H1 (cell line): ENCODE data around the gene LTB4R. TPM values are rescaled to one million over a fixed set of nuclear protein-coding genes. Genes with fewer than 3 reads are reported as not detected.

Source experiments
- CTCF ChIA-PET: fragments of 300-600 bp; sonication (Branson Sonifier 250); formaldehyde crosslinking; loops from one replicate; lab custom pipeline; 2021; ENCODE audit not compliant: partially characterized antibody; lab: Charles Lee
- POLR2A ChIA-PET: fragments of 300-600 bp; sonication (Branson Sonifier 250); formaldehyde crosslinking; loops from one replicate; lab custom pipeline; 2021; ENCODE audit warnings: inconsistent platforms; ENCODE audit not compliant: partially characterized antibody; lab: Charles Lee
- DNase-seq, 2 experiments: peaks; one replicate each; pipeline versions ENCODE4 v3.0.0 to v3.0.0-alpha.2; 2010 to 2022; ENCODE audit warnings: low spot score in 2 of 2, low read depth in 1 of 2, mixed read lengths in 1 of 2
- FAIRE-seq: peaks from 2 replicates; lab custom pipeline; 2011; peaks lifted over from hg19 to GRCh38; lab: Jason Lieb, UNC
- H2AFZ ChIP-seq: 2 replicates; pipeline ENCODE4 v1.8.1; 2012; ENCODE audit warnings: low read length, inconsistent platforms
- H2AK5ac ChIP-seq: 2 replicates; pipeline ENCODE4 v1.6.1; 2013; ENCODE audit warnings: low read depth, low read length
- H2BK120ac ChIP-seq: replicated peaks from 2 replicates; pipeline ENCODE3; 2013; ENCODE audit warnings: low read depth, low read length, inconsistent platforms
- H2BK12ac ChIP-seq: 2 replicates; pipeline ENCODE4 v1.6.1; 2013; ENCODE audit warnings: low read depth, low read length
- H2BK15ac ChIP-seq: 2 replicates; pipeline ENCODE4 v1.6.1; 2013; ENCODE audit warnings: low read length
- H2BK20ac ChIP-seq: 2 replicates; pipeline ENCODE4 v1.6.1; 2013; ENCODE audit warnings: low read length
- H2BK5ac ChIP-seq: 2 replicates; pipeline ENCODE4 v1.6.1; 2013; ENCODE audit warnings: low read depth, low read length
- H3K14ac ChIP-seq: 2 replicates; pipeline ENCODE4 v1.6.1; 2013; ENCODE audit warnings: inconsistent platforms; ENCODE audit not compliant: insufficient read length
- H3K18ac ChIP-seq: 2 replicates; pipeline ENCODE4 v1.6.1; 2013; ENCODE audit warnings: low read length; ENCODE audit errors: extremely low read depth
- H3K23ac ChIP-seq: 2 replicates; pipeline ENCODE4 v1.6.1; 2013; ENCODE audit warnings: inconsistent platforms; ENCODE audit not compliant: insufficient read length
- H3K23me2 ChIP-seq: 2 replicates; pipeline ENCODE4 v1.6.1; 2013; ENCODE audit warnings: low read depth, low read length
- H3K27ac ChIP-seq: 2 replicates; pipeline ENCODE4 v1.6.1; 2011; ENCODE audit warnings: low read depth, low read length, inconsistent platforms
- H3K27me3 ChIP-seq, 4 experiments: replicated peaks in 1 of 4; 1 replicate in 1 of 4; 2 replicates in 3 of 4; pipeline versions ENCODE4 v1.6.1 to v1.8.1; 2011 to 2013; ENCODE audit warnings: low read length in 3 of 4, mild to moderate bottlenecking in 3 of 4, inconsistent platforms in 2 of 4, mixed read lengths in 2 of 4, moderate library complexity in 1 of 4; ENCODE audit not compliant: control insufficient read depth in 3 of 4, insufficient read depth in 3 of 4; ENCODE audit errors: extremely low read depth in 1 of 4
- H3K36me3 ChIP-seq, 4 experiments: 2 replicates each; pipeline versions ENCODE4 v1.6.1 to v1.8.1; 2011 to 2013; ENCODE audit warnings: mild to moderate bottlenecking in 4 of 4, low read length in 3 of 4, moderate library complexity in 2 of 4, control low read depth in 1 of 4, inconsistent platforms in 1 of 4; ENCODE audit not compliant: insufficient read depth in 4 of 4, control insufficient read depth in 2 of 4
- H3K4ac ChIP-seq: replicated peaks from 2 replicates; pipeline ENCODE3; 2013; ENCODE audit warnings: low read length, low read depth, mixed read lengths, inconsistent platforms; ENCODE audit not compliant: insufficient read length
- H3K4me1 ChIP-seq, 4 experiments: replicated peaks in 1 of 4; 1 replicate in 1 of 4; 2 replicates in 3 of 4; pipeline versions ENCODE4 v1.6.1 to v1.8.1; 2011 to 2013; ENCODE audit warnings: low read length in 3 of 4, inconsistent platforms in 2 of 4, mixed read lengths in 1 of 4; ENCODE audit not compliant: insufficient read depth in 4 of 4, control insufficient read depth in 3 of 4
- H3K4me2 ChIP-seq, 2 experiments: 2 replicates each; pipeline versions ENCODE4 v1.6.1 to v1.8.1; 2011 to 2013; ENCODE audit warnings: low read depth in 2 of 2, low read length in 2 of 2, control low read depth in 1 of 2, inconsistent platforms in 1 of 2, mild to moderate bottlenecking in 1 of 2; ENCODE audit not compliant: insufficient read depth in 1 of 2
- H3K4me3 ChIP-seq, 4 experiments: fragments of 200-600, 300-600 bp in 1 of 4; sonication (generic), shearing (Covaris generic), sonication (Bioruptor Twin) in 1 of 4; 2 replicates each; pipeline versions ENCODE4 v1.5.1 to v1.8.1; 2011 to 2016; ENCODE audit warnings: low read length in 4 of 4, low read depth in 3 of 4, control low read depth in 2 of 4, inconsistent platforms in 2 of 4, mild to moderate bottlenecking in 2 of 4, mixed read lengths in 1 of 4, moderate library complexity in 1 of 4; ENCODE audit not compliant: insufficient read depth in 2 of 4; ENCODE audit errors: extremely low read depth in 1 of 4
- H3K56ac ChIP-seq: replicated peaks from 2 replicates; pipeline ENCODE3; 2013; ENCODE audit warnings: low read depth, mild to moderate bottlenecking, mixed read lengths, low read length, inconsistent platforms; ENCODE audit not compliant: insufficient read length
- H3K79me1 ChIP-seq: 2 replicates; pipeline ENCODE4 v1.6.1; 2013; ENCODE audit warnings: low read depth, low read length, control low read depth
- H3K79me2 ChIP-seq, 2 experiments: 2 replicates each; pipeline versions ENCODE4 v1.6.1 to v1.8.1; 2012 to 2013; ENCODE audit warnings: low read length in 2 of 2, mild to moderate bottlenecking in 2 of 2, inconsistent platforms in 1 of 2; ENCODE audit not compliant: insufficient read depth in 2 of 2, control insufficient read depth in 1 of 2
- H3K9ac ChIP-seq, 4 experiments: replicated peaks in 1 of 4; 1 replicate in 1 of 4; 2 replicates in 3 of 4; pipeline versions ENCODE4 v1.6.1 to v1.8.1; 2011 to 2013; ENCODE audit warnings: low read depth in 3 of 4, low read length in 3 of 4, control low read depth in 2 of 4, mild to moderate bottlenecking in 2 of 4, moderate library complexity in 2 of 4, inconsistent platforms in 1 of 4; ENCODE audit errors: extremely low read depth in 1 of 4
- H3K9me3 ChIP-seq, 2 experiments: 2 replicates each; pipeline versions ENCODE4 v1.6.1 to v1.8.1; 2012 to 2013; ENCODE audit warnings: mild to moderate bottlenecking in 2 of 2, moderate library complexity in 2 of 2, control low read depth in 1 of 2, inconsistent platforms in 1 of 2, low read depth in 1 of 2, low read length in 1 of 2, mixed read lengths in 1 of 2; ENCODE audit not compliant: insufficient read depth in 2 of 2
- H4K20me1 ChIP-seq, 2 experiments: replicated peaks in 1 of 2; 2 replicates each; pipeline versions ENCODE3 to v1.8.1; 2011 to 2013; ENCODE audit warnings: inconsistent platforms in 2 of 2, low read length in 2 of 2, mild to moderate bottlenecking in 1 of 2; ENCODE audit not compliant: insufficient read depth in 2 of 2, control insufficient read depth in 1 of 2
- H4K5ac ChIP-seq: 2 replicates; pipeline ENCODE4 v1.6.1; 2013; ENCODE audit warnings: low read length, low read depth, mixed read lengths, inconsistent platforms; ENCODE audit not compliant: insufficient read length
- H4K8ac ChIP-seq: 2 replicates; pipeline ENCODE4 v1.8.0; 2013; ENCODE audit warnings: mild to moderate bottlenecking, moderate library complexity, low read length, inconsistent platforms; ENCODE audit not compliant: insufficient read depth; ENCODE audit errors: extremely low read depth
- H4K91ac ChIP-seq: replicated peaks from 2 replicates; pipeline ENCODE3; 2013; ENCODE audit warnings: low read length, mixed read lengths, inconsistent platforms; ENCODE audit not compliant: insufficient read length
- BCL11A ChIP-seq, 2 experiments: IDR thresholded peaks; one replicate each; pipeline ENCODE4 v1.6.1; 2011; ENCODE audit warnings: low read depth in 2 of 2, low read length in 2 of 2, mild to moderate bottlenecking in 2 of 2
- CEBPB ChIP-seq: IDR thresholded peaks from 2 replicates; pipeline ENCODE4 v1.6.1; 2012; ENCODE audit warnings: low read depth, low read length
- EP300 ChIP-seq, 2 experiments: IDR thresholded peaks; 1 replicate in 1 of 2; 2 replicates in 1 of 2; pipeline ENCODE4 v1.6.1; 2011 to 2012; ENCODE audit warnings: low read depth in 2 of 2, low read length in 2 of 2, mild to moderate bottlenecking in 2 of 2, borderline replicate concordance in 1 of 2, inconsistent platforms in 1 of 2, moderate library complexity in 1 of 2
- GTF2F1 ChIP-seq: IDR thresholded peaks from 2 replicates; pipeline ENCODE4 v1.6.1; 2012; ENCODE audit warnings: low read depth, low read length, improper control_type of control experiment, borderline replicate concordance
- JUN ChIP-seq: IDR thresholded peaks from 2 replicates; pipeline ENCODE4 v1.6.1; 2011; ENCODE audit warnings: low read depth, mild to moderate bottlenecking, improper control_type of control experiment, low read length
- KDM4A ChIP-seq: IDR thresholded peaks from one replicate; pipeline ENCODE4 v1.7.1; 2012; ENCODE audit warnings: low read depth, mild to moderate bottlenecking, moderate library complexity, low read length, inconsistent platforms; ENCODE audit not compliant: severe bottlenecking
- POLR2A ChIP-seq, 2 experiments: IDR thresholded peaks; 1 replicate in 1 of 2; 2 replicates in 1 of 2; pipeline ENCODE4 v1.6.1; 2011; ENCODE audit warnings: low read depth in 2 of 2, low read length in 2 of 2, mild to moderate bottlenecking in 2 of 2; ENCODE audit errors: control extremely low read depth in 1 of 2
- POLR2AphosphoS5 ChIP-seq: IDR thresholded peaks from 2 replicates; pipeline ENCODE4 v1.6.1; 2011; ENCODE audit warnings: low read depth, low read length
- SIRT6 ChIP-seq: IDR thresholded peaks from one replicate; pipeline ENCODE4 v1.7.1; 2012; ENCODE audit warnings: low read length, inconsistent platforms
- SP2 ChIP-seq: IDR thresholded peaks from 2 replicates; pipeline ENCODE4 v1.6.1; 2012; ENCODE audit warnings: mild to moderate bottlenecking, low read length, inconsistent platforms
- SP4 ChIP-seq: IDR thresholded peaks from 2 replicates; pipeline ENCODE4 v1.6.1; 2012; ENCODE audit warnings: low read length, inconsistent platforms
- WGBS, 2 experiments: shearing (Covaris generic) in 1 of 2; methylation state at CpG; one replicate each; pipeline versions ENCODE4 v1.1.6 to v1.1.7; 2013 to 2015; ENCODE audit warnings: low lambda C conversion rate in 2 of 2, mixed read lengths in 2 of 2, inconsistent platforms in 1 of 2, low coverage in 1 of 2, missing lambda C conversion rate in 1 of 2; ENCODE audit not compliant: insufficient replicate concordance in 2 of 2, insufficient coverage in 1 of 2, insufficient read length in 1 of 2; ENCODE audit errors: extremely low coverage in 1 of 2, missing lambda C conversion rate in 1 of 2; 5-methylcytosine and 5-hydroxymethylcytosine counted together
- polyA plus RNA-seq, 7 experiments: library from polyadenylated mRNA; depleted of rRNA in 3 of 7; stranded (reverse) in 5 of 7; unstranded in 2 of 7; fragments of >200 nt in 5 of 7; fragments of 200-250 nt in 2 of 7; gene quantifications; 1 replicate in 5 of 7; 2 replicates in 1 of 7; 4 replicates in 1 of 7; pipeline versions ENCODE4 v1.2.1 to v1.2.3, GENCODE V29; 2011 to 2013; ENCODE audit warnings: missing spikeins in 2 of 7, mixed read lengths in 2 of 7
- total RNA-seq: library from RNA; stranded (reverse); fragmentation: NEBNext Ultra II Directional; extraction: Animal tissue kit (Norgen Biotek cat#: 25700); gene quantifications from 2 replicates; pipeline ENCODE4 v1.2.1, GENCODE V29; 2021
- TF ChIP-seq, protein P1 (sequence below): IDR thresholded peaks from 2 replicates; pipeline ENCODE4 v1.6.1; 2011; ENCODE audit warnings: low read length, improper control_type of control experiment

LTB4R gene
- total and polyA plus RNA-seq, 2 of the 8 experiments (the other 6 are each of a cell fraction or from before 2014, with no cell fraction given) = 4.1 to 6.7 TPM

- Histone ChIP-seq H4K20me1 (peaks cover 0 to 2% of the 10 kb centered on the region in 2 experiments), H2BK15ac (no peak overlapping the region), H3K9me3 (no peaks in the 10 kb centered on the region), H3K79me1 (no peaks in the 10 kb centered on the region), H3K27ac (no peak overlapping the region), H3K23me2 (peaks cover 26% of the 10 kb centered on the region), H3K18ac (no peak overlapping the region), H3K79me2 (no peaks in the 10 kb centered on the region), H2AK5ac (no peak overlapping the region; the same call in 1 of the 2 replicates), H3K4me1 (peaks cover 0 to 20% (median 7%) of the 10 kb centered on the region in 4 experiments; a peak in 5 of 7 replicates), H4K8ac (no peak overlapping the region), H2BK12ac (no peak overlapping the region), H2AFZ (no peak overlapping the region), H2BK20ac (no peak overlapping the region), H3K4me2 (no peak overlapping the region), H3K9ac (no peak overlapping the region), H3K4ac (no peak overlapping the region), H2BK120ac (no peak overlapping the region), H3K23ac (no peak overlapping the region), H3K4me3 (no peak overlapping the region), H3K27me3 (peaks cover 69 to 96% (median 91%) of the 10 kb centered on the region in 4 experiments), H3K14ac (no peak overlapping the region), H4K91ac (no peak overlapping the region), H2BK5ac (no peak overlapping the region), H4K5ac (no peak overlapping the region), H3K36me3 (no peaks in the 10 kb centered on the region), H3K56ac (no peak overlapping the region)
- DNase-seq = no peak
- ChIA-PET CTCF (interaction anchor here (0.8 to 27.8 kb wide), 10 partner anchors 8 to 90 kb away, joined by 3 to 664 read pairs (median 5); partner anchors contain the start of genes CBLN3, KHNYN and NFATC4), POLR2A (no interaction called here)
- no peak for FAIRE-seq
- 80% methylated on average over 6 of the region's 7 CpGs; no CpG with 5 or more reads in 1 of the 2 experiments for WGBS, 2 experiments
- TF ChIP-seq GTF2F1 (no peak), CEBPB (no peak), SIRT6 (no peak), SP4 (no peak), POLR2A (IDR thresholded peaks at IDR 0.05; ENCODE audit: control extremely low read depth in 1 of 2, low read depth in 2 of 2, low read length in 2 of 2) (no peak), KDM4A (no peak), BCL11A (IDR thresholded peaks at IDR 0.05; ENCODE audit: low read depth in 2 of 2, low read length in 2 of 2) (no peak), EP300 (IDR thresholded peaks at IDR 0.05; ENCODE audit: borderline replicate concordance in 1 of 2, low read depth in 2 of 2, low read length in 2 of 2) (no peak), JUN (no peak), POLR2AphosphoS5 (no peak), SP2 (no peak)
- TF ChIP-seq, protein P1, sequence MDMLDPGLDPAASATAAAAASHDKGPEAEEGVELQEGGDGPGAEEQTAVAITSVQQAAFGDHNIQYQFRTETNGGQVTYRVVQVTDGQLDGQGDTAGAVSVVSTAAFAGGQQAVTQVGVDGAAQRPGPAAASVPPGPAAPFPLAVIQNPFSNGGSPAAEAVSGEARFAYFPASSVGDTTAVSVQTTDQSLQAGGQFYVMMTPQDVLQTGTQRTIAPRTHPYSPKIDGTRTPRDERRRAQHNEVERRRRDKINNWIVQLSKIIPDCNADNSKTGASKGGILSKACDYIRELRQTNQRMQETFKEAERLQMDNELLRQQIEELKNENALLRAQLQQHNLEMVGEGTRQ = no peak
These were observed 26.0 kb downstream of the LTB4R start for GRCh38 chr14:24337144-24337823.
